ENCODE data around the gene ANGPTL4. TPM values are rescaled to one million over a fixed set of nuclear protein-coding genes. Genes with fewer than 3 reads are reported as not detected.

The ANGPTL4 gene
- total RNA-seq, 1 experiment from 2014 or later = not detected

- Histone ChIP-seq H4K20me1 (ENCODE audit: insufficient read depth) (no peaks in the 10 kb centered on the region), H3K36me3 (ENCODE audit: low read depth) (no peaks in the 10 kb centered on the region), H3F3A (ENCODE audit: insufficient read depth, low read depth) (peaks cover 14% of the 10 kb centered on the region), H3K9me2 (ENCODE audit: insufficient read depth) (no peaks in the 10 kb centered on the region), H3K79me2 (ENCODE audit: low read depth) (no peaks in the 10 kb centered on the region), H3K4me2 (peak overlapping the region; percentile 70), H3K27ac (0 out of 2 replicates have a peak overlapping the region, but pooled peaks have one; percentile 28), H3K4me3 (peak overlapping the region; percentile 66; the same call in 1 of the 2 replicates), H3K27me3 (ENCODE audit: insufficient read depth, low read depth) (no peaks in the 10 kb centered on the region), H3K4me1 (replicated peaks; ENCODE audit: insufficient read depth) (no peaks in the 10 kb centered on the region), H2AFZ (peak overlapping the region; percentile 58; the same call in 1 of the 2 replicates), H3K9me3 (ENCODE audit: insufficient read depth, low read depth) (no peaks in the 10 kb centered on the region)
- intact Hi-C loops (cut with micrococcal nuclease; ENCODE audit: unreplicated experiment) = no loop called here
- TF ChIP-seq, protein P1, sequence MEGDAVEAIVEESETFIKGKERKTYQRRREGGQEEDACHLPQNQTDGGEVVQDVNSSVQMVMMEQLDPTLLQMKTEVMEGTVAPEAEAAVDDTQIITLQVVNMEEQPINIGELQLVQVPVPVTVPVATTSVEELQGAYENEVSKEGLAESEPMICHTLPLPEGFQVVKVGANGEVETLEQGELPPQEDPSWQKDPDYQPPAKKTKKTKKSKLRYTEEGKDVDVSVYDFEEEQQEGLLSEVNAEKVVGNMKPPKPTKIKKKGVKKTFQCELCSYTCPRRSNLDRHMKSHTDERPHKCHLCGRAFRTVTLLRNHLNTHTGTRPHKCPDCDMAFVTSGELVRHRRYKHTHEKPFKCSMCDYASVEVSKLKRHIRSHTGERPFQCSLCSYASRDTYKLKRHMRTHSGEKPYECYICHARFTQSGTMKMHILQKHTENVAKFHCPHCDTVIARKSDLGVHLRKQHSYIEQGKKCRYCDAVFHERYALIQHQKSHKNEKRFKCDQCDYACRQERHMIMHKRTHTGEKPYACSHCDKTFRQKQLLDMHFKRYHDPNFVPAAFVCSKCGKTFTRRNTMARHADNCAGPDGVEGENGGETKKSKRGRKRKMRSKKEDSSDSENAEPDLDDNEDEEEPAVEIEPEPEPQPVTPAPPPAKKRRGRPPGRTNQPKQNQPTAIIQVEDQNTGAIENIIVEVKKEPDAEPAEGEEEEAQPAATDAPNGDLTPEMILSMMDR (conservative IDR thresholded peaks at IDR 0.05) = no peak
- no peak for TF ChIP-seq EZH2 (IDR thresholded peaks at IDR 0.05; ENCODE audit: low read depth)
- ChIA-PET CTCF (interaction anchor here (0.7 kb wide), 2 partner anchors 178 to 666 kb away, joined by 3 to 16 read pairs; partner anchors contain the start of gene ZNF414), POLR2A (ENCODE audit: unreplicated experiment) (interaction anchor here (0.6 kb wide), 1 partner anchor 82 kb away, joined by 3 read pairs; no protein-coding TSS in a partner anchor)
- no TSS peak for BruUV-seq (replicated peaks)
- DNase-seq = peak; percentile 53 to 56
Observed at GRCh38 chr19:8336072-8336569, 27.8 kb upstream of the ANGPTL4 start.

DNA sequence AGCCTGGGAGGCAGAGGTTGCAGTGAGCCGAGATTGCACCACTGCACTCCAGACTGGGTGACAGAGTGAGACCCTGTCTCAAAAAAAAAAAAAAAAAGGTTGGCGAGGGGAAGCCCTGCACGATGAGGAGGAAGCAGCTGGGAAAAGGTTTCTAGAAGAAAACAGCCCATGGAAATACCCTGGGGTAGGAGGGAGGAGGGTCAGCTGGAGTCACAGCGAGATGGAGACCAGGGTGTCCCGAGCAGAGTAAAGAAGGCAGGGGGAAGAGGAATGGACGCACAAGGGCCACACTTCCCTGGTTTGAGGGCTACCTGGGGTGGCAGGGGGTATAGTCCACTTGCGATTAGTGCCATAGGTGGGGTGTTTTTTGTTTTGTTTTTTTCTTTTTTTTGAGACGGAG lies 27.3 kb upstream of the ANGPTL4 start:
- H3K27me3 ChIP-seq (ENCODE audit: insufficient read depth, low read depth) = no peaks in the 10 kb centered on the region
- no peaks in the 10 kb centered on the region for H3K9me2 ChIP-seq (ENCODE audit: insufficient read depth)
- peak in 1 of 2 experiments; percentile 19 for DNase-seq
- H3K4me3 ChIP-seq = no peak overlapping the region
- peaks cover 14% of the 10 kb centered on the region for H3F3A ChIP-seq (ENCODE audit: insufficient read depth, low read depth)
- H4K20me1 ChIP-seq (ENCODE audit: insufficient read depth) = no peaks in the 10 kb centered on the region
- H2AFZ ChIP-seq = no peak overlapping the region
- H3K4me2 ChIP-seq = no peak overlapping the region
- no peaks in the 10 kb centered on the region for H3K4me1 ChIP-seq (replicated peaks; ENCODE audit: insufficient read depth)
- BruUV-seq (replicated peaks) = no TSS peak
- H3K79me2 ChIP-seq (ENCODE audit: low read depth) = no peaks in the 10 kb centered on the region
- no peak overlapping the region for H3K27ac ChIP-seq
- ChIA-PET CTCF (interaction anchor here (0.6 to 0.7 kb wide), 4 partner anchors 11 to 240 kb away, joined by 3 to 7 read pairs (median 3); partner anchors contain the start of genes MYO1F and ZNF414), POLR2A (ENCODE audit: unreplicated experiment) (no interaction called here)
- no peaks in the 10 kb centered on the region for H3K9me3 ChIP-seq (ENCODE audit: insufficient read depth, low read depth)
- TF ChIP-seq EZH2 (IDR thresholded peaks at IDR 0.05; ENCODE audit: low read depth) = no peak
- TF ChIP-seq, protein P1 (conservative IDR thresholded peaks at IDR 0.05) = no peak
- intact Hi-C loops (cut with micrococcal nuclease; ENCODE audit: unreplicated experiment) = no loop called here
- no peaks in the 10 kb centered on the region for H3K36me3 ChIP-seq (ENCODE audit: low read depth)

DNA sequence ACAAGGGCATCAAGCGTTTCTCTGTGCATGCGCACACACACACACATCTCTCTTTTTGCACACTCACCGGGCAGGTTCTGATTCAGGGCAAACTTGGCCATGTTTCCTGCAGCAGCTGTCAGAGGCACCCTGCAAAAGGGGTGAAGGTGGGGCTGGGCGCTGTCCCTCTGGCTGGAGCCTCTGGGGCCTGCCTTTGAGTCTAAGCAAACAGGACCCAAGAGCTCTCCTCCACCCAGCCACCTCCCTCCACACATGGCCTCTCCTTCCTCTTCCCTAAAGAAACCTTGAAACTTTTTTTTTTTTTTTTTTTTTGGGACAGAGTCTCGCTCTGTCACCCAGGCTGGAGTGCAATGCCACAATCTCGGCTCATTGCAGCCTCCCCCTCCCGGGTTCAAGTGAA lies 26.2 kb upstream of the ANGPTL4 start:
- ChIA-PET POLR2A (ENCODE audit: unreplicated experiment) (no interaction called here), CTCF (no interaction called here)
- peak in 1 of 2 experiments; percentile 9 for DNase-seq
- TF ChIP-seq EZH2 (IDR thresholded peaks at IDR 0.05; ENCODE audit: low read depth) = no peak
- TF ChIP-seq, protein P1 (conservative IDR thresholded peaks at IDR 0.05) = no peak
- no peaks in the 10 kb centered on the region for H3K79me2 ChIP-seq (ENCODE audit: low read depth)
- no peaks in the 10 kb centered on the region for H3K9me2 ChIP-seq (ENCODE audit: insufficient read depth)
- BruUV-seq (replicated peaks) = no TSS peak
- peaks cover 1% of the 10 kb centered on the region; the same call in 1 of the 2 replicates for H3K4me1 ChIP-seq (replicated peaks; ENCODE audit: insufficient read depth)
- H3K27ac ChIP-seq = no peak overlapping the region
- no peak overlapping the region for H3K4me3 ChIP-seq
- H4K20me1 ChIP-seq (ENCODE audit: insufficient read depth) = no peaks in the 10 kb centered on the region
- intact Hi-C loops (cut with micrococcal nuclease; ENCODE audit: unreplicated experiment) = no loop called here
- no peak overlapping the region for H3K4me2 ChIP-seq
- no peak overlapping the region for H2AFZ ChIP-seq
- no peaks in the 10 kb centered on the region for H3K27me3 ChIP-seq (ENCODE audit: insufficient read depth, low read depth)
- H3K36me3 ChIP-seq (ENCODE audit: low read depth) = no peaks in the 10 kb centered on the region
- H3K9me3 ChIP-seq (ENCODE audit: insufficient read depth, low read depth) = no peaks in the 10 kb centered on the region
- peaks cover 14% of the 10 kb centered on the region for H3F3A ChIP-seq (ENCODE audit: insufficient read depth, low read depth)

Measured in PC-9 (cell line).